DND-41 (cell line): ENCODE measurements around the gene TMCC2.

ENCODE experiments used
- ATAC-seq: fragments of 200-7000 bp; cut with Tn5 transposase; 3 replicates; pipeline ENCODE4 v1.9.1; 2021; ENCODE audit warnings: low read depth; ENCODE audit not compliant: insufficient read depth
- DNase-seq: peaks from one replicate; pipeline ENCODE4 v3.0.0-alpha.2; 2020
- H2AFZ ChIP-seq: 2 replicates; pipeline ENCODE4 v1.6.0; 2012; ENCODE audit warnings: low read depth, low read length
- H3K27ac ChIP-seq: 2 replicates; pipeline ENCODE4 v1.5.1; 2012; ENCODE audit warnings: low read length, inconsistent platforms
- H3K27me3 ChIP-seq: fragments of 200-600 bp; sonication (generic); 2 replicates; pipeline ENCODE4 v1.6.0; 2012; ENCODE audit warnings: low read length, mild to moderate bottlenecking, inconsistent platforms; ENCODE audit not compliant: insufficient read depth, poor library complexity
- H3K36me3 ChIP-seq: 2 replicates; pipeline ENCODE4 v1.5.1; 2012; ENCODE audit warnings: low read length, inconsistent platforms; ENCODE audit not compliant: insufficient read depth
- H3K4me1 ChIP-seq: 2 replicates; pipeline ENCODE4 v1.5.1; 2012; ENCODE audit warnings: mild to moderate bottlenecking, low read length; ENCODE audit not compliant: insufficient read depth
- H3K4me2 ChIP-seq: 2 replicates; pipeline ENCODE4 v1.6.0; 2012; ENCODE audit warnings: mild to moderate bottlenecking, moderate library complexity, low read length, inconsistent platforms; ENCODE audit not compliant: insufficient read depth
- H3K4me3 ChIP-seq, 2 experiments: fragments of 200-600 bp in 1 of 2; shearing (Covaris generic) in 1 of 2; 2 replicates each; pipeline ENCODE4 v1.5.1; 2012 to 2016; ENCODE audit warnings: inconsistent platforms in 2 of 2, low read length in 2 of 2, mild to moderate bottlenecking in 2 of 2, low read depth in 1 of 2, moderate library complexity in 1 of 2
- H3K79me2 ChIP-seq: 2 replicates; pipeline ENCODE4 v1.6.0; 2012; ENCODE audit warnings: low read length, inconsistent platforms; ENCODE audit not compliant: insufficient read depth
- H3K9ac ChIP-seq: 2 replicates; pipeline ENCODE4 v1.6.0; 2012; ENCODE audit warnings: low read depth, mild to moderate bottlenecking, inconsistent platforms, low read length, moderate library complexity
- H3K9me3 ChIP-seq: 2 replicates; pipeline ENCODE4 v1.5.1; 2012; ENCODE audit warnings: low read length, moderate library complexity, mild to moderate bottlenecking, inconsistent platforms; ENCODE audit not compliant: insufficient read depth, severe bottlenecking
- H4K20me1 ChIP-seq: 2 replicates; pipeline ENCODE4 v1.6.0; 2012; ENCODE audit warnings: low read length; ENCODE audit not compliant: insufficient read depth
- CTCF ChIP-seq: IDR thresholded peaks from 2 replicates; pipeline ENCODE4 v1.5.1; 2012; ENCODE audit warnings: borderline replicate concordance, low read length, moderate library complexity, mild to moderate bottlenecking; ENCODE audit not compliant: poor library complexity, severe bottlenecking; ENCODE audit errors: extremely low read depth
- EZH2 ChIP-seq: IDR thresholded peaks from 3 replicates; pipeline ENCODE4 v1.6.1; 2012; ENCODE audit warnings: borderline replicate concordance, low read depth, mild to moderate bottlenecking, moderate library complexity, low read length, inconsistent platforms; ENCODE audit not compliant: severe bottlenecking

Gene TMCC2

GRCh38 chr1:205216588-205216987 lies 11.2 kb upstream of the TMCC2 start:
- Histone ChIP-seq H4K20me1 (no peaks in the 10 kb centered on the region), H3K27ac (no peak overlapping the region), H3K4me2 (no peak overlapping the region), H3K9ac (no peak overlapping the region), H3K79me2 (no peaks in the 10 kb centered on the region), H3K36me3 (no peaks in the 10 kb centered on the region), H3K27me3 (peaks cover 2% of the 10 kb centered on the region), H3K4me1 (peaks cover 9% of the 10 kb centered on the region), H3K9me3 (no peaks in the 10 kb centered on the region), H3K4me3 (no peak overlapping the region), H2AFZ (no peak overlapping the region)
- ATAC-seq: no peak
- DNase-seq: no peak
- TF ChIP-seq CTCF (no peak), EZH2 (no peak)

- no peak overlapping the region for H3K27ac ChIP-seq
- H3K27me3 ChIP-seq: peaks cover 2% of the 10 kb centered on the region
- H4K20me1 ChIP-seq: no peaks in the 10 kb centered on the region
- H3K9ac ChIP-seq: no peak overlapping the region
- H2AFZ ChIP-seq: no peak overlapping the region
- H3K36me3 ChIP-seq: no peaks in the 10 kb centered on the region
- H3K4me2 ChIP-seq: no peak overlapping the region
- H3K9me3 ChIP-seq: no peaks in the 10 kb centered on the region
- DNase-seq (no peak), ATAC-seq (no peak)
- H3K4me3 ChIP-seq: no peak overlapping the region
- TF ChIP-seq EZH2: no peak
- no peak for TF ChIP-seq CTCF
- no peaks in the 10 kb centered on the region for H3K79me2 ChIP-seq
- peaks cover under 1% of the 10 kb centered on the region; the same call in 1 of the 2 replicates for H3K4me1 ChIP-seq
These were observed 10.3 kb upstream of the TMCC2 start for GRCh38 chr1:205217418-205217817.

GRCh38 chr1:205220421-205220820 lies 7.3 kb upstream of the TMCC2 start:
- H3K27ac ChIP-seq: no peak overlapping the region
- H2AFZ ChIP-seq: no peak overlapping the region
- H3K9ac ChIP-seq: no peak overlapping the region
- no peak overlapping the region for H3K4me2 ChIP-seq
- H3K36me3 ChIP-seq: no peaks in the 10 kb centered on the region
- ATAC-seq (no peak), DNase-seq (no peak)
- H3K27me3 ChIP-seq: peaks cover 6% of the 10 kb centered on the region
- no peak for TF ChIP-seq EZH2
- TF ChIP-seq CTCF: no peak
- no peak overlapping the region for H3K4me3 ChIP-seq
- H4K20me1 ChIP-seq: no peaks in the 10 kb centered on the region
- no peaks in the 10 kb centered on the region for H3K9me3 ChIP-seq
- H3K79me2 ChIP-seq: no peaks in the 10 kb centered on the region
- no peaks in the 10 kb centered on the region for H3K4me1 ChIP-seq

DNA sequence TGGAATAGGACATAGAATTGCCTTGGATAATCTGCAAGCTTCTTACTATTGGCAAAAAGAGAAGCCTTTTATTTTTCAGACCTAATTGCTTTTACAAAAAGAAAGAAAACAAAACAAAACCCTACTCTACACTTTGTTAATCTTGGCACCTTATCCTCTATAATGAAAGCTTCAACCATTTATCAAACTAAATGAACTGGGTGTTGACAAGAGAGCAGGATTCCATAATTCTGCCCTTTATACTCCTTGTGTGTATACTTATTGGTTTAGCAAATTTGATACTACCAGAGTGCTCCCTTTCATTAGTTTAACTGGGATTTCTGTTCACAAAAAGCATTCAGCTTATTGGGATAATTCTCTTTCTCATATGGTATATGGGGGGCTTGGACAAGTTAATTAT lies 3.0 kb upstream of the TMCC2 start:
- Histone ChIP-seq H3K27ac (no peak overlapping the region), H3K4me3 (no peak overlapping the region), H3K9ac (no peak overlapping the region), H2AFZ (no peak overlapping the region), H3K36me3 (no peaks in the 10 kb centered on the region), H4K20me1 (peaks cover 3% of the 10 kb centered on the region; the same call in 1 of the 2 replicates), H3K4me1 (peaks cover 27% of the 10 kb centered on the region), H3K4me2 (no peak overlapping the region), H3K9me3 (no peaks in the 10 kb centered on the region), H3K27me3 (peaks cover 16% of the 10 kb centered on the region), H3K79me2 (no peaks in the 10 kb centered on the region)
- no peak for ATAC-seq
- no peak for DNase-seq
- TF ChIP-seq CTCF: no peak
- no peak for TF ChIP-seq EZH2
